HG03469 (cell line): ENCODE measurements around the gene CDC25B.

Experiments
- ATAC-seq: cut with Tn5 transposase; IDR thresholded peaks from one replicate; pipeline ENCODE4 v1.9.1; 2021; ENCODE audit warnings: mild to moderate bottlenecking, moderate library complexity, moderate number of reproducible peaks; ENCODE audit not compliant: unreplicated experiment

CDC25B gene

GRCh38 chr20:3763671-3764601 is 32.2 kb upstream of the CDC25B start:
- no peak for ATAC-seq

- ATAC-seq = no peak
Observed at GRCh38 chr20:3764659-3765058, 31.5 kb upstream of the CDC25B start.

GRCh38 chr20:3765171-3765882 is 30.8 kb upstream of the CDC25B start:
- no peak for ATAC-seq

GRCh38 chr20:3766422-3767109 is 29.5 kb upstream of the CDC25B start:
- ATAC-seq = no peak

GRCh38 chr20:3767110-3767426 is 29.0 kb upstream of the CDC25B start:
- ATAC-seq = no peak

- peak; percentile 81 for ATAC-seq
Observed at GRCh38 chr20:3767427-3768341, 28.4 kb upstream of the CDC25B start, which contains the start of gene ADISSP. Gene ADISSP, minus strand, starts transcription at chr20:3767753. Its CDS starts 7,653 bp downstream, at chr20:3760100.

- ATAC-seq = no peak
Observed at GRCh38 chr20:3768342-3769130, 27.6 kb upstream of the CDC25B start.

GRCh38 chr20:3771552-3772058 is 24.5 kb upstream of the CDC25B start:
- no peak for ATAC-seq

GRCh38 chr20:3775457-3776108 is 20.5 kb upstream of the CDC25B start:
- no peak for ATAC-seq

GRCh38 chr20:3777381-3777715 is 18.8 kb upstream of the CDC25B start:
- ATAC-seq = no peak

- no peak for ATAC-seq
Observed at GRCh38 chr20:3777716-3778629, 18.1 kb upstream of the CDC25B start.

- no peak for ATAC-seq
Observed at GRCh38 chr20:3778976-3779375, 17.1 kb upstream of the CDC25B start.

- peak; percentile 49 for ATAC-seq
Observed at GRCh38 chr20:3781153-3781910, 14.8 kb upstream of the CDC25B start, which contains the start of gene SPEF1. Gene SPEF1, minus strand, starts transcription at chr20:3781448. Its CDS starts 161 bp downstream, at chr20:3781287.

GRCh38 chr20:3782597-3782996 is 13.5 kb upstream of the CDC25B start:
- no peak for ATAC-seq

GRCh38 chr20:3783068-3783489 is 13.0 kb upstream of the CDC25B start:
- ATAC-seq = no peak

GRCh38 chr20:3783511-3784195 is 12.5 kb upstream of the CDC25B start:
- ATAC-seq = no peak
